LoVo (cell line): Measurements from ENCODE around the gene GATD1.

ENCODE experiments used
- DNase-seq: peaks from one replicate; pipeline ENCODE4 v3.0.0-alpha.2; 2016; ENCODE audit warnings: low spot score

The GATD1 gene

DNA sequence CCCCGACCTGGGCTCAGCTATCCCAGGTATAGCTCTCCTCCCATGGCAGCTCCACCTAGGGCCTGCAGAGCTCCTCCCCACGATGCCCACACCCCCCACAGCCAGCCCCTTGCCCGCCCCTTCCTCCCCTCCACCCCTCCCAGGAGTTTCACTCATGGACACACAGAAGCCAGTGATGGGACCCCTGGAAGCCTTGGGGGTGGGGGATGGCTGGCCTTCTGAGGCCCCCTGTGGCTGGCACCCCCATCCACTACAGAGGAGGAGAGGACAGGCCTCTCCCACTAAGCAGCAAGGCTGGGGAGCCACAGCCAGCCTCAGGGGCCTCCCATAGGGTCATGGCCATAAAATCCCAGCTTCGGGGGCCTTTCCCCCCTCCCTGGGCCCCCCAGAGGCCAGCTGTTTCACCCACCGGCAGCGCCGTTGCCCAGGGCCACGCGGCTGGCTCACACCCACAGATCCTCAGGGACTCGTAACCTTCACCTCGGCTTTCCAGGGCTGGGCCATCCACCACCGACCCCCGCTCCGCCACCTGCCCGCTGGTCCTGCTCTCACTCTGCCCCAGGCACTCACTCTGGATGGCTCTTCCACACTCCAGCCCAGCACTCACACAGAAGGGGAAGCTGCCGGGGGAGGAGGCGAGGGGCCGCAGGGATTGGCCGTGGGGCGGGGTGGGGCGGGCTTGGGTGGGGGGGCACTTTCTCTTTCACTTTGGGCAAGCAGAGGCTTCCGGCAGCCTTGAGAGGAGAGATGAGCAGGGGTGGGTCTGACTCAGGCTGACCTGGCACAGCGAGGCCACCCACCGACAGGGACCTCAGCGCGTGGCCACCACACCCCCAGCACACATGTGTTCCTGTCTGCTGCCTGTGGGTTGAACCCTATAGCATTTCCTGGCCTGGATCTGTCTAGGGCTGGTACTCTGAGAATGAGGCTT lies 18.6 kb upstream of the GATD1 start:
- DNase-seq = peak; percentile 80

DNA sequence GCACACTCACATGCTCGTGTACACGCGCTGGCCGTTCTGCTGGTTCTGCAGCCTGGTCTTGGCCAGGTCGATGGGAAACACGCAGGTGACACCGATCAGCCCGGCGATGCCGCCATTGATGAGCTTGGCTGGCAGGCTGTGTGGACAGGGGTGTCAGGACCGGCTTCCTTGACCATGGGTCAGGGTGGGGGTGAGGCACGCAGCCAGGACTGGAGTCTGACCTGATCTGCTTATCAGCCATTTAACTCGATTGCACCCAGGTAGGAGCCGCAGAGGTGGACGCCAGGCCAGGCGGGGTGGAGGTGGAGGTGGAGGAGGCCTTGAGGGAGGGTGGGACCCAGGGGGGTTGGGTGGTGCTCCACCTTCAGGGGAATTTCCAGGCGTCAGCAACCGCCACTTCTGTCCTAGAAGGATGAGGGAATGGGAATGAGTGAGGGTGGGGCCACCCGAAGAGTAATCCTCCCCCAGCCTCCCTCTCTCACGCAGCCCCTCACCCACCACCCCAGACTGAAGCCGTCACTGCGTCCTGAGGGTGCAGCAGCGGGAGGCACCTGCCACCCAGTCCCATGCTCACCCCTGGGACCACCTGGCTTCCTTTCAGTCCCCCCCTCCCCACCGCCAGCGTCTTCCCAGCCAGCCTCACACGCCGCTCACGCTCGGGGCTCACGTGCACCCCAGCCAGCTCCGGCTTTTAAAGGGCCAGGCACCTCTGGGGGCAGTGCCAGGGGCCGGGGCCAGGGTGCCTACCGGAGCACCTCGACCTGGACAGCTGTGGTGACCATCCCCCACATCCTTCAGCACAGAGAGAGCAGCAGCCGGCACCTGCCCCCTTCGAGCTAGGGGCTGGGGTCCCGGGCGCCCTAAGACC lies 17.7 kb upstream of the GATD1 start:
- DNase-seq = no peak

DNA sequence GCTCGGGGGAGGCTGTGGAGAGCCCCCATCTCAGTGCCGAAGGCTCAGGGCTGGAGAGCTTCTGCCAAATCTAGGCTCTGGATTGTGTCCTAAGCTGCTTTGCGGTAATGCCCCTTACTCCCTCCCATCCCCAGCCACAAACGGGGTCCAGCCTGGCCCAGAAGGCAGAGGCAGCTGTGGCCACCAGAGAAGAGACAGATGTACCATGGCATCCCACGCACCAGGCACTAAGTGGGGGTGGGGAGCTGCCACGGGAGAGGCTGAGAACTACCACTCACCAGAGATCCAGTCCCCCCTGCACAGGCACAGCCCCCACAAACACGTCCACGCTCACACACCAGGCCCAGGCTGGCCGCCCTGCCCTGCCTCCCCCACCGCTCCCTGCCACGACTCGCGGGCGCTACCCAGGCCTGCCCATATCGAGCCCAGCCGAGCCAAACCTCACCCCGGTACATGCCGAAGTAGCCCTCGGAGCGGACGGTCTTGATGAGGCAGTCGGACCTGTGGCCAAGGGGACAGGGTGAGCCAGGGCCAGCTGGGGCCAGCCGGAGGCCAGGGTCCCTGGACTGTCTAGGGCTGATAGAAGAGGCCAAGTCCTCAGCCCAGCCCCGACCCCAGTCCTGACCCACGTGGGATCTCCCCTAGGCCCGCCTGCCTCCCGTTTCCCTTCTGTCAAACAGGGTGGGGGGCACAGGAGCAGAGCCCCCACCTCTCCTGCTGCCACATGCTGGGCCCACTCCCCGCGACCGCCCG lies 16.9 kb upstream of the GATD1 start:
- no peak for DNase-seq

DNA sequence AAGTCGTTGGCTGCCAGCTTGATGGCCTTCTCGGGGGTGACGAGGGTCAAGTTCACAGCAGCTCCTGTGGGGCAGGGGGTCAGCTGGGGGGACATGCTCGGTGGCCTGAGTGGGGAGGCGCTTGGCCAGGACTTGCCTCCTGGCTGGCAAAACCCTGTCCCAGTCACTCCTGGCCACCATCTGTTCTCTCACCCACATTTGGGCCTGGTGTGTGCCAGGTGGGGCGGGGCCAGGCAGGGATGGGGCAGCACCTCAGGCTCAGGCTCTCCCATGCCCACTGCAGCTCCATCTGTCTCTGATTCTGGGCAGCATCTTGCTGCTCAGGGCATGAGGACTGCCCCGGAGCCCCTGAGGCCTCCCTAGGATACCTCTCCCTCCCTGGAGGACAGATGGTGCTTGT lies 16.3 kb upstream of the GATD1 start:
- no peak for DNase-seq

DNA sequence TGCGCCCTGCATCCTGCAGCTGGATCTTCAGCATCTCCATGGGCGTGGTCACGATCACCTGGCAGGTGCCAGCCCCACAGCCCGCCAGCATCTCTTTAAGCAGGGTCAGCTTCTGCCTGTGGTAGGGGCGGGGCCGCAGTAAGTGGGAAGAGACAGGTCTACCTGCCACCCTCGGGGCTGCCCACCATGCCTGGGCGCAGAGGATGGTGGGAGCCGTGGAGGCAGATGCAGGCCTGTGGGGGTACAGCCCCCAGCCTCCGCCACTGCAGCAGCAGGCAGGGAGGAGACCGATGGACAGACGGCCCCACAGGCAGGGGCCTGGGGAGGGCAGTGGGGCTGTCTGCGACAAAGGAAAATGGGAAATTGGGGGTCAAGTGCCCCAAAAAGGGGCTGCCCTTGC lies 15.6 kb upstream of the GATD1 start:
- DNase-seq = no peak

DNA sequence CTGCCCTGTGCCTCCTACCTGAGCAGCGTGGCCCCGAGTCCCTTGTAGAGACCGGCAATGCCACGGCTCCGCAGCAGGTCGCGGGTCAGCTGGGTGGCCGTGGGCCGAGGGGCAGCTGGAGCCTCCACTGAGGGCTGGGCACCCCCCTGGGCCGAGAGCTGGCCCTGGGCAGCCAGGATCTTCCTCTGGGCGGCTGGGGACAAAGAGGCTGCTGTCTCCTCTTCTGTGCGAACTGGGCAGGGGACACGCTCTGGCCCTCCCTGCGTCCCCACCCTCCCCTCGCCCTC lies 15.2 kb upstream of the GATD1 start:
- no peak for DNase-seq

DNA sequence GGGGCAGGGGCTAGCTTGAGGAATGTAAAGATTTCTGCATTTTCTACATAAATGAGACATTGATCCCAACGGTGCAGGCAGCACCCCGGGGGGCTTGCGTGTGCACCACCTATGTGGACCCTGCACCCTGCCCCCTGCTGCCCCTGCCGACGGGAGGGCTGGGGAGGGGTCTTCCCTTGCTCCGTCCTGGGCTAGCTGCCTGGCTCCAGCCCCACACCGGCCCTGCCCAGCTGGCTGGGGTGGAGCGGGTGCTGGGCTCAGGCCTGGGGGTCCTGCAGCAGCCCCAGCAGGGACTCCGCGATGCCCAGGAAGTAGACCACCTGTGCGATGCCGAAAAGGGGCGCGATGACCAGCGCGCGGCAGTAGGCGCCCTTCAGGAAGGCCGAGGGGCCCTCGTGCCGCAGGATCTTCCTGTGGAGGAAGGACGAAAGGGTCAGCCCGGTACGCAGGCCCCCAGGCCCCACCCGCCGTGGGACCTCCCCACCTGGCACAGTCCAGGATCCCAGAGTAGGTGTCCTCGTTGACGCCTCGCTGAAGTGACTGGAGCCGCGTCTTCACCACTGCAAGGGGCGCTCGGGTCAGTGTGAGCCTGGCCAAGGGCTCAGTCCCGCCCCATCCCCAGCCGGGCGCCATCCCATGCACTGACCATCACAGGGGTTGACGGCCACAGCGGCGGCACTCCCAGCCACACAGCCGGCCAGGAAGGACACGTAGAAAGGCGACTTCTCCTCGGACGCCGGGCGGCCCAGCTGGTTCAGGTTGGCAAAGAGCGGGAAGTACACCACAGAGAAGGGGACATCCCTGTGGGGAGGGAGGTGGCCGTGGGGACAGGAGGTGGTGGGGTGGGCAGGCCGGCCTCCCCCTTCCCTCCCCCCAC lies 14.6 kb upstream of the GATD1 start:
- DNase-seq = no peak

DNA sequence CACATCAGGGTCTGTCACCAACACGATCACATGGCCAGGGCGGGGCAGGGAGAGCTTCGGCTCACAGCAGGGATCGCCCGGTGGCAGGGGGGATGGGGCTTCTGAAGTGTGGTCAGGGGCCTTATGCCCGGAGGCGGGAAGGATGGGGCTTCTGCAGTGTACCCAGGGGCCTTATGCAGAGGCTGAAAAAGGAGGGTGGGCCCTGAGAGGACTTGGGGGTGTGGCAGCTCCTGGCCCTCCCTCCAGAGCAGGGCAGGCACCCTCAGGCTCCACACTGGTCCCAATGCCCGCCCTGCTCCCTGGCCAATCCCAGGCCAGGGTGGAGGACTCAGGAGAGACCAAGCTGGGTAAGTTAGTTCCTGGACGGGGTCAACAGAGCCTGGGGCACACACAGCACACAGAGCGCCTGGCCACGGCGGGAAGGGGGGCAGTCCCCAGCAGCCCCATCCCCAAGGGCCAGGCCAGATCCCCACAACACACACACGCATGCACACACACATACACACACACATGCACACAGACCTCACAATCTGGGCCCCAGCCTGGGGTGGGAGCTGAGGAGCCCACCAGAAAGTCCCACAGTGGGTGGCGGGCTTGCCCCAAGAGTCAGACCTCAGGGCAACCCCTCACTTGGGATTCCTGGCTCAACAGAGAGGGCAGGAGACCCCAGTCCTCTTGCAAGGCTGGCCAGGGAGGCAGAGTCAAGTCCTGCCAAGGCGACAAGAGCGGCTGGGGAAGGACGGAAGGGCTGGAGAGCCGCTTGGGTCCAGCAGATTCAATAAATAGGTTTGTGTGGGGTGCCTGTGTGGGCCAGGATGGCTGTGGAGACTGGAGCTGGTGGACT lies 13.7 kb upstream of the GATD1 start:
- DNase-seq = no peak

DNA sequence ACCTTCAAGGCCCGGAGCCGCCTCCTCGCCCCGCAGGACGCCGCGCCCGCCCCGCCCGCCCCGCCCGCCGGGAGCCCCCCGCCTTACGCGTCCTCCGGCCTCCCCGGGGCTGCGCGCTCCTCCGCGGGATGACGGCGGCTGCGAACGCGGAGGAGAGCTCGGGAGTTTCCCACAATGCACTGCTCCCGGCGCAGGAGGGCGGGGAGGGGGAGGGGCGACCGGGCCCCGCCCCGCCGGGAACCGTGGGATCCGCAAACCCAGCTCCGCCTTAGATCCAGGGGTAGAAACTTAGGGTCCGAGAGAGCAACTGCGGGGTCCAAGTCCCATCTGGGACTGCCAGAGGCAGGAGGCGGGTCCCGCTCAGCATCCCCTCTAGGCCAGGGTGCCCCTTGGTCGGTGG lies 12.7 kb upstream of the GATD1 start, which contains the start of gene CEND1:
TSS of gene CEND1 (minus strand) at position 148 of the 400 bp plus-strand sequence. CDS start 1,514 bp downstream, outside the sequence.
- no peak for DNase-seq

DNA sequence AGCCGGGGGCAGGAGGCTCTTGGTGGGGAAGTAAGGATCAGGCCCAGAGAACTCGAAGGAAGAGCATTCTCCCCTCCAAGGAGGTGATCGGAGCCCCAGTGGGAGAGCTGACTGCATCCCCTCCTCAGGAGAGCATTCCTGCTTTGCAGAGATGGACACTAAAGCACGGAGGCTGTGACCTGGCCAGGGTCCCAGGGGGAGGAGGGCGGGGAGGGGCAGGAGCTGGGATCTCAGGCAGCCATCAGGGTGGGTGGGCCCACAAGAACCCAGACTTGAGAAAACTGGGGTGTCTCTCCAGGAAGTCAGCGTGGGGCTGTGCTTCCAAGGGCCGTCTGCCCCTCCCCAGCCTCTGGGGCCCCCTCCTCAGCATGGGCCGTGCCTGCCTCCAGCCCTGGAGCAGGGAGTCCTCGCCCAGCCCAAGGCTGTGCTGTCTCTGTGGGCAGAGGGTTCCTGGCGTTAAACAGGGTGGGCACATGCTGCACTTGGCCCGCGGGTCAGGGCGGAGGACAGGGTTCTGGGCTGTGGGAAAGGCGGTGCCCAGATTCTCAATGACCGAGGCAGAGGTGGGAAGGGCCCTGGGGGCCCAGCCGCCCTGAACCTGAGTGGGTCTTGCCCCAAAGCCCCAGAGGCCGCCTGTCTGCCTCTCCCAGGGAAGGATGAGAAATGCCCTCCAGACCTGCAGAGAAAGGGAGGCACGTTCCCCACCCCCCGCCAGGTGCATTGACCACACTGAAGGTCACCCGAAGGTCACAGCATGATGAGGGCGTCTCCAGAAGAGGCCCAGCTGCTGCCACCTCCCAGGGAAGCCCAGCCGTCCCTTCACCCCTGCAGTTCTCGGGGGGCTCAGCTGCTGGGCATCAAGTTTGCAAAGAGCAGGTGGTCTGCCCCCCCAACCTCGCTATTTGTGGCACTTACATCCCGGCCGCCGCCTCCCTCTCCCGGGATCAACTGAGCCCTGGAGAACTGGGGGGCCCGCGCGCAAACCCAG lies 12.0 kb upstream of the GATD1 start:
- no peak for DNase-seq

DNA sequence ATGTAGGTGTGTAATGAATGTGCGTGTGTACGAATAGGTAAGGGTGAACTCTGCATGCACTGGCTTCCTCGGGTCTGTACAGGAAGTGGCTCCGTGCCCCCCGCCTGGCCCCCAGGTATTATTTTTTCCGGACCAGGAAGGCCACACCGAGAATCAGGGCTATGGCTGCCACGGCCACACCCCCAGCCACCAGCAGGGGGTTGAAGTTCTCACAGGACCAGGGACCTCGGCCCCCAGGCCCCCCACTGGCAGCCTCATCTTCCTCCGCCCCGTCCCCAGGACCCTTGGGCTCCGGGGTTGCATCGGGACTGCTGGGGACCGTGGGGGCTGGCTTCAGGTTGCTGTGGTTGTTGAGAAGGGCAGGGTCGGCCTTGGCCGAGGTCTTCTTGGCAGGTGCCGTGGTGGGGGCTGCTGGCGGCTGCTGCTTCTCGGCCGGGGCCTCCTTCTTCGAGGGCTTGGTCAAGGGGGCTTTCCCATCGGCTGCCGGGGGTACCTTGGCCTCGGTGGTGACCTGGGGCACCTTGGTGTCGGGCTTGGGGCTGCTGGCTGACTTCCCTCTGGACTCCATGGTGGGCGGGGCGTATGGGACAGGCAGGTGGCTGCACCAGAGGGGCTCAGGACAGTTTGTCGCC lies 10.8 kb upstream of the GATD1 start:
- DNase-seq = no peak

DNA sequence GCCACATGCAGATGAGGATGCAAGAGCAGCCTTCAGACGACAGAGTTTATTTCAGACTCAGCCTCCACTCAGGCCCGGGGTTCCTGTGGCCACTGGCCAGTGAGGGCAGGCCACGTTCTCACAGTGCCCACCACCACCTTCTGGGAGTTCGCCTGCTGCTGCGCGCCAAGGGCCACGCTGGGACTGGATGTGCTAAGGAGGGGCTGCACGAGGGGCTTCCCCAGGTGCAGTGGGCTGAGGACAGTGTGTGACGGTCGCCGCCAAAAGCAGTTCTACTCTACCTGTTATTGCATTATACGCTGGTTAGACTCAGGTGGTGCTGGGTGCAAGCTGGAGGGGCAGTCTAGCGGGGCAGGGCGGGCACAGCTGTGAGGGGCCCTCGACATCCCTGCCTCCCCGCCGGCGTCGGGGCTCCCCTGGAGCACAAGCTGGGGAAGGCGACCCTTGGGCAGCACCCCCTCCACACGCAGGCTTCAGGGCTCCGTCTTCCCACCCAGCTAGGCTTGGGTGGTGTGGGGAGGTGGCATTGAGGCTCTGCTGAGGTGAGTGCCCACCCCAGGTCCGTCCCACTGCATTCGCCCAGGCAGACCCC lies 9.9 kb upstream of the GATD1 start:
- no peak for DNase-seq

DNA sequence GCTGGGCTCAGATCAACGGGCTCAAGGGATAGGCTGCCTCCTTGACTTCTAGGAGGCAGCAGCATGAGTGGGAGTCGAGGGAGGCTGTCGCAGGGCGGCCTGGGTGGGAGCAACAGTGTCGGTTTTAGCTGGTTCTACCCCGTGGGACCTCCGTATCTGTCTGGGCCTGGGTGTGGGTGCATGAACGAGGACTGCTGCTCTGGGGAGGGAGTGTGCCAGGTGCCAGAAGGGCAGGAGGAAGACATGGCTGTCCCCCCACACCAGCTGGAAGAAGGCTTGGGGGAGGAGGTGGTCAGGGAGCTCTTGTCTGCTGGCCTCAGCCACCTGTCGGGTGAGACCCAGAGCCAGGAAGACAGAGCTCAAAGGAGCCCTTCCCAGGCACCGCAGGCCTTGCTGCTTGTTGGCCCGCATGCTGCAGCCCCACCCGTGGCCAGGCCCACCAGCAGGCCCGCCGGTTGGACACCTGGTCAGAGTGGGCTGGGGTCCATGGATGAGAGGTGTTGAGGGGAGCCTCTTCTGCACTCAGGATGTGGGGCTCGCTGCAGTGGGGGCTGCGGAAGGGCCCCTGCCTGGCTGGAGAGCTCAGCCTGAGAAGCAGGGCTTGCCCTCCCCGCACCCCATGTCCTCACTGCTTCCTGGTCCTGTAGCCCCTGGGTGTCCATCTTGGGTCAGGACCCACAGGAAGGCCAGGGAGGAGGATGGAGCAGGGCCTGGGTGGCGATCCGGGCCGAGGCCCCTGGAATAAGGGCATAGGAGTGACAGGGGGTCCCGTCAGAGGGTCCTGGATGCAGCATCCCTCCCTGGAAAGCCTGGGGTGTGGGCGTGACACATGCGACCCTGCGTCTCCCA lies 9.2 kb upstream of the GATD1 start:
- no peak for DNase-seq

DNA sequence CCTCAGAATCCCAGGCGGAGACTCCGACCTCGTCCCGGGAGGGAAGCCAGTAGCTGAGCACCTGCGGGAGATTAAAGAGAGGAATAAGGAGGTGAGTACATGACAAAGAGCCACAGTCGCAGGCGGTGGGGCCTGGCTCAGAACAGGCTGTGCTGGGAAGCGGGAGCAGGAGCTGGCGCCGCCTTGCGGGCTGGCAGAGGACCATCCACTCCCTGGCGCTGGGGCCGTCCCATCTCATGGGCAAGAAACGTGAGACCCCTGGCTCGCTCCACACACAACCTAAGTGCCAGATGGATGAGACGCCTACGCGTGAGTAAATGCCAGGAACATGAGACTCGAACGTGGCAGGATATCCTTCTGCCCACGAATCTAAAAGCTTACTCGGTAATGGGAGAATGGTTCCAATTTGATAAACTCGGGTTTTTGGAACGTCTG lies 6.3 kb upstream of the GATD1 start:
- DNase-seq = no peak

DNA sequence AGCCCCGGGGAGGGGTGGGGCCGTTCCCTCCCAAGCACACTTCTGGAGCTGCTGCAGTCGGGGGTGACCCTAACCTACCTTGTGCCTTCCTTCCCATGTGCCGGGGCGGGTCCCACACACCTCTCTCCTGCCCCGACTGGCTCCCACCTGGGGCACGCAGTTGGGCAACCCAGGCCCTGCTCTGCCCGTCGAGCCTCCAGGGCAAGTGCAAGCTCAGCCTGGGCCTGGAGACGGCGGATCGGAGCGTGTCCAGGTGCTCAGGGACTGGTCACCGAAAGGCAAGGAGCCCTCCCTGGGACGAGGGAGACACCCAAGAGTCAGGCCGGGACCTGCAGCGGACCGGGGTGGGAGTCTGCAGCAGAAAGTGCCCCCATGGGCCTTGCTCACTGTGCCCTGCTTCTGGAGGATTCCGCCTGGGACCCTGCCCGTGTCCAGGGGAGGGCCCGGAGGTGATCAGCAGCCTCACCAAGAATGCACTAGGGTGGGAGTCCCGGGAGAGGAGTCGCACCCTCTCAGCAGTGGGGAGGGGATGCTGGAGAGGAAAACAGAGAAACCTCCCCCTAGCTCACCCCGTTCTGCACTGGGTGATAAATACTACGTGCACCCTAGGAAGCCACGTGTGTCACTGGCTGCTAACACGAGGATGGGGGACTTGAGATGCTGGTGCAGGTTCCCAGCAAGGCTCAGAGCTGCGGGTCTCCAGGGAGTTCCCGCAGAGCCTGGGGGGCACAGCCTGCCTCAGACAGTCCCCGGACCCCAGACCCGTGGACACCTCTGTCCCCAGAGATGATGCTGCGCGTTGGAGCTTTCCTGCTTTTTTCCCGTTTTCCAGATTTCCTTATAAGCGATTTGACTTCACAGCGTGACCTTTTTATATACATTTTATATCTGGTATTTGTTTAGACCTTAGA lies 5.2 kb upstream of the GATD1 start:
- no peak for DNase-seq

DNA sequence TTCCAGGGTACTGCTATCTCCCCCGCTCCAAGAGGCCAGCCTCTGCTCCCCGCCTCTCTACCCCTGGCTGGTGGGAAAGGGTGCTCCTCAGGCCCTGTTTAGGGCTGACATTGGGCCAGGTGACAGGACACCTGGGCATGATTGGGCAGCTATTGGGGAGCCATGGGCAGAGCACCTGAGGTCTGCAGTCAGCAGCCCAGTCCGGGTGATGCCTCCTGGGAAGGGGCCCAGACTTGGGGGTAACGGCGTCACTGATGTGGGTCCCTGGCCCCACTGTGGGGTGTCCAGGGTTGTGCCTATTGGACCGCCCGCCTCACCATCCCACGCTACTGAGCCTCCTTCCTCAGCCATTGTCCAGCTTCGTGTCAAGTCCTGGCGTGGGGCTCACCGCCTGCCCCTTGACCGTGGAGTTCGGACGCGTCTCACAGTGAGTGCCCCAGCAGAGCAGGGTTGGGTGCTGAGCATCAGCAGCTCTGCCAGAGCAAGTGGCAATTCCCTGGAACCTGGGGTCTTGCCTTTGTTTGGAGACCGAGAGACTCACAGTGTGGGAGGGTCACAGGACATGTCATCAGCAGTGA lies 2.8 kb upstream of the GATD1 start:
- no peak for DNase-seq
